AG09319 (cell line): ENCODE data around the gene ACRV1.

ENCODE experiments used
- DNase-seq: peaks from one replicate; pipeline ENCODE4 v3.0.0-alpha.2; 2010; ENCODE audit warnings: low read depth; ENCODE audit errors: extremely low read depth
- CTCF ChIP-seq: IDR thresholded peaks from 2 replicates; pipeline ENCODE4 v1.5.1; 2011; ENCODE audit warnings: low read depth, mild to moderate bottlenecking, inconsistent platforms, low read length, moderate library complexity

Gene ACRV1

GRCh38 chr11:125662689-125663088, 18.0 kb downstream of the ACRV1 start:
- DNase-seq, result no peak
- TF ChIP-seq CTCF, result no peak

GRCh38 chr11:125649465-125650166, 31.0 kb downstream of the ACRV1 start:
- no peak for DNase-seq
- TF ChIP-seq CTCF, result no peak

- TF ChIP-seq CTCF, result no peak
- no peak for DNase-seq
Observed at GRCh38 chr11:125645871-125646270, 34.8 kb downstream of the ACRV1 start.

GRCh38 chr11:125638315-125638714, 42.3 kb downstream of the ACRV1 start:
- DNase-seq, result no peak
- no peak for TF ChIP-seq CTCF

GRCh38 chr11:125637840-125638239, 42.8 kb downstream of the ACRV1 start:
- TF ChIP-seq CTCF, result no peak
- DNase-seq, result no peak

- DNase-seq, result no peak
- no peak for TF ChIP-seq CTCF
Observed at GRCh38 chr11:125627236-125627910, 53.3 kb downstream of the ACRV1 start.

- peak; percentile 36 for TF ChIP-seq CTCF
- DNase-seq, result peak; percentile 66
Observed at GRCh38 chr11:125626288-125626950, 54.2 kb downstream of the ACRV1 start.
